ENCODE results near the gene PPIL1.

GRCh38 chr6:36851626-36852025, 23.0 kb downstream of the PPIL1 start:
- TF ChIP-seq CTCF (IDR thresholded peaks at IDR 0.05; ENCODE audit: low read length) (no peak), EZH2phosphoT487 (IDR thresholded peaks at IDR 0.05; ENCODE audit: low read length) (no peak)

All from MM.1S (cell line).